Vagina (tissue), 2 donors: Measurements from ENCODE around the gene CCR5.

Source experiments
- POLR2A ChIP-seq, 2 donors: fragments of 450-650 bp; IDR thresholded peaks; one replicate each; pipeline ENCODE4 v1.6.1; 2017; ENCODE audit warnings: antibody characterized with exemption in 2 of 2, mild to moderate bottlenecking in 2 of 2, moderate library complexity in 2 of 2
- TF ChIP-seq, protein P1 (sequence below), 3 experiments: fragments of 450-650 bp in 2 of 3; fragments of 200-600 bp in 1 of 3; sonication (generic) in 1 of 3; IDR thresholded peaks; one replicate each; pipeline ENCODE4 v1.5.1; 2017 to 2019; ENCODE audit warnings: antibody characterized with exemption in 3 of 3, mild to moderate bottlenecking in 2 of 3, moderate library complexity in 2 of 3

DNA sequence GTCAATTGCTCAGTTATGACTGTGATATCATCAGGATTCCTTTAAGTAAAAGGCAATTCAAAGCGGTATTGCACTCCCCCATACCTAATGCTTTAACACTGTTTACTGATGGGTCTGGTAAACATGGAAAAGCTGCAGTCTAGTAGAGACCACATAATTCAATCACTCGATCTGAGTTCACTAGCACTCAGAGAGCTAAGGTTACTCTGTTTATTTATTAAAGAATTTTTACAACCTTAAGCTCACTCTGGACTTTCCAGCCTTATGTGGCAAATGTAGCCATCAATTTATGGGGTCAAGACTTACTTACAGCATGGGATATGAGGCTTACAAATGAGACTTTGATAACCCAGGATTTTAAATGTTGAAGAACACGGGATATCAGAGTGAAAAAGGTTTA is 35.2 kb upstream of the CCR5 start:
- TF ChIP-seq, protein P1, sequence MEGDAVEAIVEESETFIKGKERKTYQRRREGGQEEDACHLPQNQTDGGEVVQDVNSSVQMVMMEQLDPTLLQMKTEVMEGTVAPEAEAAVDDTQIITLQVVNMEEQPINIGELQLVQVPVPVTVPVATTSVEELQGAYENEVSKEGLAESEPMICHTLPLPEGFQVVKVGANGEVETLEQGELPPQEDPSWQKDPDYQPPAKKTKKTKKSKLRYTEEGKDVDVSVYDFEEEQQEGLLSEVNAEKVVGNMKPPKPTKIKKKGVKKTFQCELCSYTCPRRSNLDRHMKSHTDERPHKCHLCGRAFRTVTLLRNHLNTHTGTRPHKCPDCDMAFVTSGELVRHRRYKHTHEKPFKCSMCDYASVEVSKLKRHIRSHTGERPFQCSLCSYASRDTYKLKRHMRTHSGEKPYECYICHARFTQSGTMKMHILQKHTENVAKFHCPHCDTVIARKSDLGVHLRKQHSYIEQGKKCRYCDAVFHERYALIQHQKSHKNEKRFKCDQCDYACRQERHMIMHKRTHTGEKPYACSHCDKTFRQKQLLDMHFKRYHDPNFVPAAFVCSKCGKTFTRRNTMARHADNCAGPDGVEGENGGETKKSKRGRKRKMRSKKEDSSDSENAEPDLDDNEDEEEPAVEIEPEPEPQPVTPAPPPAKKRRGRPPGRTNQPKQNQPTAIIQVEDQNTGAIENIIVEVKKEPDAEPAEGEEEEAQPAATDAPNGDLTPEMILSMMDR (IDR thresholded peaks at IDR 0.05) = no peak
- TF ChIP-seq POLR2A (IDR thresholded peaks at IDR 0.05) = no peak
